ENCODE data around the gene ALOXE3. TPM values are rescaled to one million over a fixed set of nuclear protein-coding genes. Genes with fewer than 3 reads are reported as not detected.

The ALOXE3 gene
- total RNA-seq, 1 donor from 2014 or later = not detected

DNA sequence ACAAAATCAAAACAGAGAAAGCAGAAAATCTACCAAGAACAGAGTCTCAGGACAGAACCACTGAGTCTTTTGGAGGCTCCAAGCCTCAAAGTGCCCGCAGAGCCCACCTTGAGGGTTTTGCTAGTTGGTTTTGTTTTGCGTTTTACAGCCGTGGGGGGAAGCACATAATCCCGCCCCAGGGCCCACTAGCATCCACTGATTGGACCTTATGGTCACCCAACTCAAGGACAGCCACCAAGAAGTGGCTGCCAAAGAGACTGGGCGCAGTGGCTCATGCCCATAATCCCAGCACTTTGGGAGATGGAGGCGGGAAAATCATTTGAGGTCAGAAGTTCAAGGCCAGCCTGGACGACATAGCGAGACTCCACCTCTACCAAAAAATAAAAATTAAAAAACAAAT is 69.6 kb downstream of the ALOXE3 start:
- ATAC-seq (no peak), DNase-seq (peak; percentile 48)
- no peak overlapping the region for H3K27ac ChIP-seq
- no peaks in the 10 kb centered on the region for H3K9me3 ChIP-seq
- H3K4me1 ChIP-seq = no peaks in the 10 kb centered on the region
- H3K36me3 ChIP-seq = no peaks in the 10 kb centered on the region
- no peaks in the 10 kb centered on the region for H3K27me3 ChIP-seq
- H3K4me3 ChIP-seq = no peak overlapping the region
- TF ChIP-seq, protein P1, sequence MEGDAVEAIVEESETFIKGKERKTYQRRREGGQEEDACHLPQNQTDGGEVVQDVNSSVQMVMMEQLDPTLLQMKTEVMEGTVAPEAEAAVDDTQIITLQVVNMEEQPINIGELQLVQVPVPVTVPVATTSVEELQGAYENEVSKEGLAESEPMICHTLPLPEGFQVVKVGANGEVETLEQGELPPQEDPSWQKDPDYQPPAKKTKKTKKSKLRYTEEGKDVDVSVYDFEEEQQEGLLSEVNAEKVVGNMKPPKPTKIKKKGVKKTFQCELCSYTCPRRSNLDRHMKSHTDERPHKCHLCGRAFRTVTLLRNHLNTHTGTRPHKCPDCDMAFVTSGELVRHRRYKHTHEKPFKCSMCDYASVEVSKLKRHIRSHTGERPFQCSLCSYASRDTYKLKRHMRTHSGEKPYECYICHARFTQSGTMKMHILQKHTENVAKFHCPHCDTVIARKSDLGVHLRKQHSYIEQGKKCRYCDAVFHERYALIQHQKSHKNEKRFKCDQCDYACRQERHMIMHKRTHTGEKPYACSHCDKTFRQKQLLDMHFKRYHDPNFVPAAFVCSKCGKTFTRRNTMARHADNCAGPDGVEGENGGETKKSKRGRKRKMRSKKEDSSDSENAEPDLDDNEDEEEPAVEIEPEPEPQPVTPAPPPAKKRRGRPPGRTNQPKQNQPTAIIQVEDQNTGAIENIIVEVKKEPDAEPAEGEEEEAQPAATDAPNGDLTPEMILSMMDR (IDR thresholded peaks at IDR 0.05) = no peak
- intact Hi-C loops (cut with DNase I) = no loop called here

DNA sequence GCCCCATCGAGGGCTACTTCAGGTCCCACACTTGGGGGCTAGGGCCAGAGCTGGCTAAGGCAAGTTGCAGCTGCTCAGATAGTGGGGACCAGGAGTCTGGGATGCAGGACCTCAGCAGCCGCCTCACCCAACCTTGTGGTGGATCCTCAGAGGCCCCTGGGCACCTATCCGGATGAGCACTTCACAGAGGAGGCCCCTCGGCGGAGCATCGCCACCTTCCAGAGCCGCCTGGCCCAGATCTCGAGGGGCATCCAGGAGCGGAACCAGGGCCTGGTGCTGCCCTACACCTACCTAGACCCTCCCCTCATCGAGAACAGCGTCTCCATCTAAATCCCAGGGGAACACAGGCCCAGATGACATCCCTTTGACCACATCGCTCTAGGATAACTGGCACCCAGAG is 70.1 kb downstream of the ALOXE3 start:
- intact Hi-C loops (cut with DNase I) = no loop called here
- TF ChIP-seq, protein P1 (IDR thresholded peaks at IDR 0.05) = no peak
- peak; percentile 63 for DNase-seq

DNA sequence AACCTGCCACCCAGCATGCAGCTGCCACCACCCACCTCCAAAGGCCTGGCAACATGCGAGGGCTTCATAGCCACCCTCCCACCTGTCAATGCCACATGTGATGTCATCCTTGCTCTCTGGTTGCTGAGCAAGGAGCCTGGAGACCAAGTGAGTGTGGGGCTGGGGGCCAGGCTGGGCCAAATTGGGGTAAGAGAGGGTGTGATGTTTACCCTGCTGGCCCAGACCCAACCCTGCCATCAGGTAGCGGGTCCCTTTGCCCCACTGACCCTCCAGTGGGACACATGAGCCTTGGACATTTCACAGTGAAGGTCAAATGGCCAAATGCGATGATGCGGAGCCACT is 70.6 kb downstream of the ALOXE3 start:
- Histone ChIP-seq H3K4me1 (no peaks in the 10 kb centered on the region), H3K4me3 (no peak overlapping the region), H3K36me3 (no peaks in the 10 kb centered on the region), H3K27me3 (no peaks in the 10 kb centered on the region), H3K27ac (no peak overlapping the region), H3K9me3 (no peaks in the 10 kb centered on the region)
- ATAC-seq (no peak), DNase-seq (peak; percentile 45)
- intact Hi-C loops (cut with DNase I) = no loop called here
- TF ChIP-seq, protein P1 (IDR thresholded peaks at IDR 0.05) = no peak

More for the DNA sequence above, 70.1 kb downstream of the ALOXE3 start:
- H3K27me3 ChIP-seq = no peaks in the 10 kb centered on the region
- H3K4me3 ChIP-seq = no peak overlapping the region
- no peaks in the 10 kb centered on the region for H3K36me3 ChIP-seq
- no peak for ATAC-seq
- H3K9me3 ChIP-seq = no peaks in the 10 kb centered on the region
- no peaks in the 10 kb centered on the region for H3K4me1 ChIP-seq
- H3K27ac ChIP-seq = no peak overlapping the region

DNA sequence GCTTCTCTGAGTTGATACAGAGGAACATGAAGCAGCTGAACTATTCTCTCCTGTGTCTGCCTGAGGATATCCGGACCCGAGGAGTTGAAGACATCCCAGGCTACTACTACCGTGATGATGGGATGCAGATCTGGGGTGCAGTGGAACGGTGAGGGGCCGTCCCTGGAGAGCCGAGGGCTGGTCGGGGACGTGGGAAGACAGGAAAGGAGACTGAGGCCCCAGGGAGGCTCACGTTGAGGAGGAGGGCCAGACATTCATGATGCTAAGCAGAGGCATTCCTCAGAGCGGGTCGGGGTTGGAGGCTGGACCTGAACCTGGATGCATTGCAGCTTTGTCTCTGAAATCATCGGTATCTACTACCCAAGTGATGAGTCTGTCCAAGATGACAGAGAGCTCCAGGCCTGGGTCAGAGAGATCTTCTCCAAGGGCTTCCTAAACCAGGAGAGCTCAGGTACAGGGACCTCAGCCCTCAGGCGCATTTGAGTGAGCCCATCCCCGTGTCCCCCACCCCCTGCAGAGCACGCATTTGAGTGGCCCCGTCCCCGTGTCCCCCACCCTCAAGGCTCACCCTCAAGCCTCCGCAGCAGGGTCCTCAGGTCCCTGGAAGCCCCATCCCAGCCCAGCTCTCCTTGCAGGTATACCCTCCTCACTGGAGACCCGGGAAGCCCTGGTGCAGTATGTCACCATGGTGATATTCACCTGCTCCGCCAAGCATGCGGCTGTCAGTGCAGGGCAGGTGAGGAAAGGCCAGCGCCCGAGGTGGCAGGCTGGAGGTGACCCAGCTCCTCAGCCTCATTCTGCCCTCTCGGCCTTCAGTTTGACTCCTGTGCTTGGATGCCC is 71.2 kb downstream of the ALOXE3 start:
- Histone ChIP-seq H3K9me3 (no peaks in the 10 kb centered on the region), H3K4me1 (peaks cover 2% of the 10 kb centered on the region), H3K27me3 (no peaks in the 10 kb centered on the region), H3K4me3 (no peak overlapping the region), H3K27ac (no peak overlapping the region), H3K36me3 (no peaks in the 10 kb centered on the region)
- no peak for ATAC-seq
- intact Hi-C loops (cut with DNase I) = no loop called here
- no peak for DNase-seq
- TF ChIP-seq, protein P1 (IDR thresholded peaks at IDR 0.05) = no peak

DNA sequence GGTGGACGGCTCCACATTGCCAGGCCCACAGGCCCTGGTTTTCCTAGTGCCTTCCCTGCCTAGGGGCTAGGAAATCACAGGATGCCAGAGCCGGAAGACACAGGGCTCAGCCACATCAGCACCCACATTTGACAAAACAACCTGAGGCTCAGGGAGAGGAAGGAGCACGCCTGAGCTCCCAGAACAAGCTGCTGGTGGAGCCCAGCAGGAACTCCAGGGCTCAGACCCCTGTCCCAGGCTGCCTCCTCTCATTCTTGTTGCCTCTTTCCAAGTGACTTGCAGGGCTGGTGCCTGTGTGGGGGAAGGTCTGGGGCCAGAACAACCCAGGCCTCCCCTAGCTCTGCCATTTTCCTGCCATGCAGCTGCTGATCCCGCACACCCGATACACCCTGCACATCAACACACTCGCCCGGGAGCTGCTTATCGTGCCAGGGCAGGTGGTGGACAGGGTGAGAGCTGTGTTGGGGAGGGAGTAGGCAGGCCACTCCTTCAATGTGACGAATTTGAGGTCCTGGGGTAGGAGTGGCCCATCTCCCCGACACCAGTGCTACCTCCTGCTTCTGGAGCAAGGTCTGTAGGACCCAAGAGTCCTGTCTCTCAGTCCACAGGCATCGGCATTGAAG is 71.9 kb downstream of the ALOXE3 start:
- ATAC-seq (no peak), DNase-seq (peak; percentile 48)
- intact Hi-C loops (cut with DNase I) = no loop called here

More for the DNA sequence above, 71.9 kb downstream of the ALOXE3 start:
- Histone ChIP-seq H3K27ac (no peak overlapping the region), H3K36me3 (no peaks in the 10 kb centered on the region), H3K27me3 (no peaks in the 10 kb centered on the region), H3K4me1 (peaks cover 9% of the 10 kb centered on the region), H3K4me3 (no peak overlapping the region), H3K9me3 (no peaks in the 10 kb centered on the region)
- TF ChIP-seq, protein P1 (IDR thresholded peaks at IDR 0.05) = no peak

Small RNAs within 50 kb of the gene (microRNA-seq; reads per million reads assigned to microRNA genes)
- gene MIR4314 (ENCODE audit: borderline microRNAs expressed) (not detected), gene MIR6883 (ENCODE audit: borderline microRNAs expressed) (not detected)

Other genes with a start within 250 kb of the ALOXE3 start
- gene CHD3, start 229.7 kb downstream of the ALOXE3 start, total RNA-seq = 93.0 TPM
- 8.0 TPM for gene RNF227, start 202.2 kb downstream of the ALOXE3 start, total RNA-seq
- 5.9 TPM for gene KCNAB3, start 188.7 kb downstream of the ALOXE3 start, total RNA-seq
- 135 TPM for gene TRAPPC1, start 186.6 kb downstream of the ALOXE3 start, total RNA-seq
- 62.7 TPM for gene CNTROB, start 186.3 kb downstream of the ALOXE3 start, total RNA-seq
- 2.6 TPM for gene GUCY2D, start 115.9 kb downstream of the ALOXE3 start, total RNA-seq
- gene ALOX15B, start 79.5 kb downstream of the ALOXE3 start, total RNA-seq = 80.2 TPM
- gene ALOX12B, start 30.8 kb downstream of the ALOXE3 start, total RNA-seq = not detected
- gene HES7, start 5.6 kb upstream of the ALOXE3 start, total RNA-seq = not detected
- 350 TPM for gene PER1, start 33.9 kb upstream of the ALOXE3 start, total RNA-seq
- 78.1 TPM for gene VAMP2, start 44.4 kb upstream of the ALOXE3 start, total RNA-seq
- 9.3 TPM for gene TMEM107, start 57.9 kb upstream of the ALOXE3 start, total RNA-seq
- gene BORCS6, start 71.7 kb upstream of the ALOXE3 start, total RNA-seq = 7.8 TPM
- gene AURKB, start 92.1 kb upstream of the ALOXE3 start, total RNA-seq = 1.4 TPM
- gene CTC1, start 129.5 kb upstream of the ALOXE3 start, total RNA-seq = 57.1 TPM
- 28.3 TPM for gene PFAS, start 130.8 kb upstream of the ALOXE3 start, total RNA-seq
- 31.0 TPM for gene RANGRF, start 170.2 kb upstream of the ALOXE3 start, total RNA-seq
- 7.4 TPM for gene SLC25A35, start 176.9 kb upstream of the ALOXE3 start, total RNA-seq
- gene ARHGEF15, start 191.7 kb upstream of the ALOXE3 start, total RNA-seq = 29.9 TPM
- gene ODF4, start 221.3 kb upstream of the ALOXE3 start, total RNA-seq = not detected